Adipocyte (in vitro differentiated cells): ENCODE measurements around the gene ARL11.

Experiments used
- DNase-seq: peaks from one replicate; pipeline ENCODE4 v3.0.0-alpha.2; 2015; ENCODE audit warnings: low read depth
- H3K27me3 ChIP-seq: replicated peaks from 2 replicates; pipeline ENCODE4 v1.7.0; 2013; ENCODE audit warnings: mild to moderate bottlenecking, low read length, moderate library complexity; ENCODE audit not compliant: control insufficient read depth, insufficient read depth
- H3K36me3 ChIP-seq: 2 replicates; pipeline ENCODE4 v1.7.0; 2013; ENCODE audit warnings: low read length, mild to moderate bottlenecking, moderate library complexity; ENCODE audit not compliant: control insufficient read depth, insufficient read depth, severe bottlenecking
- H3K4me1 ChIP-seq: 2 replicates; pipeline ENCODE4 v1.7.0; 2013; ENCODE audit warnings: mild to moderate bottlenecking, low read length, moderate library complexity; ENCODE audit not compliant: control insufficient read depth, insufficient read depth
- H3K4me3 ChIP-seq: 2 replicates; pipeline ENCODE4 v1.7.0; 2013; ENCODE audit warnings: mild to moderate bottlenecking, low read length, moderate library complexity
- H3K9ac ChIP-seq: 2 replicates; pipeline ENCODE4 v1.7.0; 2013; ENCODE audit warnings: mild to moderate bottlenecking, low read length, moderate library complexity
- H3K9me3 ChIP-seq: 2 replicates; pipeline ENCODE4 v1.7.0; 2013; ENCODE audit warnings: mild to moderate bottlenecking, low read length, moderate library complexity; ENCODE audit not compliant: control insufficient read depth

ARL11 gene

DNA sequence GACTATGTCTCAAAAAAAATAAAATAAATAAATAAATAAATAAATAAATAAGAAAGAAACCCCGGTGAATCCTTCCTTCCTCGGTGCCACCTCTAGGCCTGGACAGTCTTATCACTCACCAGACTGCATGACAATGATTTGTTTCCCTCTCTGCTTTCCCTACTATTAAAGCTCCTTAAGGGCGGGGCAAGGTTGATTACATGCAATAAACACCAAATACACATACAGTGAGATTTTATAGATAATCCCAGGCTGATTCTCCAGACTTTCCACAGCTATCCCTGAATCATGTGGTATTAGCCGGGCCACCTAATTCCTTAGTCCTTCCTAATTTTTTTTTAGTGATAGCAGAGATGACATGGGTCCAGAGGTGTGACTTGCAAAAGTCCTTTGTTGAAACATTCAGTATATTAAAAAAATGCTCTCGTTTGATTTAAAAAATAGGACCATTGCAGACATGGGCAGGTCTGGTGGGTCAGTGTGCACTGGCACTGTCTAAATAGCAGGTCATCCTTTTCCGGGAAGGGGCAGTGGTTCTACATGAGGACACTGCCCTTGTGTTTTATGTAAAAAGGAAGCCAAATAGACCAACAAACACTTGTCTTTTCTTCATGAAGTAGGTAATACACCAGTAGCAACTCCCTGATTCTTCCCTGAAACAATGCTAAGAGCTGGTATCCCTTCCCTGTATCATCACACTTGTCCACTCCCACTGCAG, 48.4 kb downstream of the ARL11 start:
- Histone ChIP-seq H3K36me3 (peaks cover 2% of the 10 kb centered on the region), H3K9ac (no peak overlapping the region)

DNA sequence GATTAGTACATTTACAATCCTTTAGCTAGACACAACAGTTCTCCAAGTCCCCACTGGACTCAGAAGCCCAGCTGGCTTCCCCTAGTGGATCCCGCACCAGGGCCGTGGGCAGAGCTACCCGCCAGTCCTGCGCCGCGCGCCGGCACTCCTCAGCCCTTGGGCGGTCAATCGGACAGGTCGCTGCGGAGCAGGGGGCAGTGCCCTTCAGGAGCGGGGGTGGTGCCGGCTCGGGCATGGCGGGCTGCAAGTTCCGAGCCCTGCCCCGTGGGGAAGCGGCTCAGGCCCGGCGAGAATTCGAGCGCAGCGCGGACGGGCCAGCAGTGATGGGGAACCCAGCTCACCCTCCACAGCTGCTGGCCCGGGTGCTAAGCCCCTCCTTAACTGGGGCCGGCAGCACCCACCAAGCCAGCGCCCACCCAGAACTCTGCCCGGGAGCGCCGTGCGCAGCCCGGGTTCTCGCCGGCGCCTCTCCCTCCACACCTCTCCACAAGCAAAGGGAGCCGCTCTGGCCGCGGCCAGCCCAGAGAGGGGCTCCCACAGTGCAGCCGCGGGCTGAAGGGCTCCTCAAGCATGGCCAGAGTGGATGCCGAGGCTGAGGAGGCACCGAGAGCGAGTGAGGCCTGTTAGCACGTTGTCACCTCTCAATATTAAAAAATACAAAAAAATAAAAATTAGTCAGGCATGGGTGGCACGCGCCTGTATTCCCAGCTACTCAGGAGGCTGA, 50.0 kb downstream of the ARL11 start:
- Histone ChIP-seq H3K4me1 (no peaks in the 10 kb centered on the region), H3K4me3 (no peak overlapping the region), H3K9ac (no peak overlapping the region), H3K36me3 (peaks cover 2% of the 10 kb centered on the region), H3K27me3 (no peaks in the 10 kb centered on the region), H3K9me3 (no peaks in the 10 kb centered on the region)
- no peak for DNase-seq

More for the DNA sequence above, 48.4 kb downstream of the ARL11 start:
- H3K9me3 ChIP-seq, result no peaks in the 10 kb centered on the region
- H3K27me3 ChIP-seq, result no peaks in the 10 kb centered on the region
- no peaks in the 10 kb centered on the region for H3K4me1 ChIP-seq
- no peak for DNase-seq
- H3K4me3 ChIP-seq, result no peak overlapping the region

DNA sequence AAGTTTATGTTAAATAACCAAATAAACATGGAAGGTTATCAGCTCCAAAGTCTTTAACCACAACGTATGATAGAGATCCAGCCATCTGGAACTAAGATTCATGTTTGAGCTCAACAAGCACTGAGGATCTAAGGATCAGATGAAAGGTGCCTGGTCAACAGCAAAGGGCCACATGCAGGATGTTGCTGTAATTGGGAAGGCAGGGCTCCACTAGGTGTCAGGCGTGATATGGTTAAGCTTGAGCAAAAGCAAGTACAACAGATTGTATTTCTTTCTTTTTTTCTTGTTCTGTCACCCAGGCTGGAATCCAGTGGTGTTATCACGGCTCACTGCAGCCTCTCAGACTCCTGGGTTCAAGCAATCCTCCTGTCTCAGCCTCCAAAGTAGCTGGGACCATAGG, 50.9 kb downstream of the ARL11 start:
- no peaks in the 10 kb centered on the region for H3K4me1 ChIP-seq
- peaks cover 2% of the 10 kb centered on the region for H3K36me3 ChIP-seq
- DNase-seq, result peak; percentile 55
- no peak overlapping the region for H3K9ac ChIP-seq
- no peaks in the 10 kb centered on the region for H3K9me3 ChIP-seq
- no peak overlapping the region for H3K4me3 ChIP-seq
- H3K27me3 ChIP-seq, result no peaks in the 10 kb centered on the region

DNA sequence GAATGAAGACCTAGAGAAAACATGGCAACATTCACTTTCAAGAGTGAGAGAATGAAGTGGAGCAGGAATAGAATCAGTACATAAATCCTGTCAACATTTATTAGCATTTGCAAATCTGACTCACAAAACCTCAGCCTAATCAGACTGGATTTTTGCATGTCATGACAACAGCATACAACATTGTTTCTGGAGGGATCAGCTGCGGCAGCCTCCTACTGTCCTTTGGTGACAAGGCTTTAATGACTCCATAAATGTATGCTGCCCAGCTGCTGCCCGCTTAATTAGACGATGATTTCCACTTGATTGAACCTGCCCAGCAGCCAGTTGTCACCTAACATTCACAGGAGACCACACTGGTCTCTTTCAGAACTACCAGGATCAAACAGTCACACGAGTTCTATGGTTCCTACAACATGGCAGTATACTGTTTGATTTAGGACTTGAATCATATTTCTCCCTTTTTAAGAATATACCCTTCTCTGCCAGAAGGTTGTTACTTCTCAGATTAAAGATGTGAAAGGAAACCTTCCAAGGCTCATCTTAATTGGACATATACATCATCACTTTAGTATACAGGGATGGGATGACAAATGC, 53.6 kb downstream of the ARL11 start:
- H3K36me3 ChIP-seq, result peaks cover 2% of the 10 kb centered on the region
- DNase-seq, result no peak

More for the DNA sequence above, 53.6 kb downstream of the ARL11 start:
- H3K4me3 ChIP-seq, result no peak overlapping the region
- H3K4me1 ChIP-seq, result no peaks in the 10 kb centered on the region
- no peak overlapping the region for H3K9ac ChIP-seq
- no peaks in the 10 kb centered on the region for H3K9me3 ChIP-seq
- H3K27me3 ChIP-seq, result no peaks in the 10 kb centered on the region
